Nephron progenitor cell (in vitro differentiated cells): ENCODE measurements around the gene ACSS3.

Experiments used
- DNase-seq: peaks from one replicate; pipeline ENCODE4 v3.0.0; 2021
- H3K27ac Mint-ChIP-seq: 2 replicates; pipeline ENCODE4 v1.8.0; 2021; ENCODE audit warnings: mild to moderate bottlenecking, moderate library complexity, mixed read lengths
- H3K27me3 Mint-ChIP-seq: 2 replicates; pipeline ENCODE4 v1.8.0; 2021; ENCODE audit warnings: mild to moderate bottlenecking, low read depth, mixed read lengths; ENCODE audit not compliant: poor library complexity
- H3K36me3 Mint-ChIP-seq: 2 replicates; pipeline ENCODE4 v1.8.0; 2021; ENCODE audit warnings: low read depth, mixed read lengths
- H3K4me1 Mint-ChIP-seq: 2 replicates; pipeline ENCODE4 v1.8.0; 2021; ENCODE audit warnings: mixed read lengths
- H3K4me3 Mint-ChIP-seq: 2 replicates; pipeline ENCODE4 v1.8.0; 2021; ENCODE audit warnings: mild to moderate bottlenecking, moderate library complexity, mixed read lengths
- H3K9me3 Mint-ChIP-seq: 2 replicates; pipeline ENCODE4 v1.8.0; 2021; ENCODE audit warnings: mild to moderate bottlenecking, moderate library complexity, mixed read lengths
- CTCF ChIP-seq: fragments of 200-600 bp; sonication (generic); IDR thresholded peaks from 2 replicates; pipeline ENCODE4 v1.5.0; 2021; ENCODE audit warnings: antibody characterized with exemption

Gene ACSS3

GRCh38 chr12:81162391-81163136 is 84.7 kb downstream of the ACSS3 start:
- peaks cover 7% of the 10 kb centered on the region for H3K4me1 Mint-ChIP-seq
- no peak overlapping the region for H3K4me3 Mint-ChIP-seq
- H3K27me3 Mint-ChIP-seq = no peaks in the 10 kb centered on the region
- no peak for DNase-seq
- H3K9me3 Mint-ChIP-seq = no peaks in the 10 kb centered on the region
- no peak overlapping the region for H3K27ac Mint-ChIP-seq
- no peak for TF ChIP-seq CTCF
- H3K36me3 Mint-ChIP-seq = peaks cover 19% of the 10 kb centered on the region

GRCh38 chr12:81164827-81165226 is 86.9 kb downstream of the ACSS3 start:
- no peaks in the 10 kb centered on the region for H3K9me3 Mint-ChIP-seq
- peaks cover 23% of the 10 kb centered on the region for H3K36me3 Mint-ChIP-seq
- no peak overlapping the region for H3K27ac Mint-ChIP-seq
- peaks cover 7% of the 10 kb centered on the region for H3K4me1 Mint-ChIP-seq
- no peaks in the 10 kb centered on the region for H3K27me3 Mint-ChIP-seq
- H3K4me3 Mint-ChIP-seq = no peak overlapping the region
- TF ChIP-seq CTCF = no peak
- DNase-seq = no peak

- peaks cover 23% of the 10 kb centered on the region for H3K36me3 Mint-ChIP-seq
- no peaks in the 10 kb centered on the region for H3K4me1 Mint-ChIP-seq
- H3K27ac Mint-ChIP-seq = no peak overlapping the region
- H3K9me3 Mint-ChIP-seq = no peaks in the 10 kb centered on the region
- no peak for DNase-seq
- no peak for TF ChIP-seq CTCF
- no peak overlapping the region for H3K4me3 Mint-ChIP-seq
- no peaks in the 10 kb centered on the region for H3K27me3 Mint-ChIP-seq
These were observed 88.9 kb downstream of the ACSS3 start for GRCh38 chr12:81166790-81167189.

GRCh38 chr12:81167694-81168093 is 89.8 kb downstream of the ACSS3 start:
- Mint-ChIP-seq H3K27ac (no peak overlapping the region), H3K4me3 (no peak overlapping the region)
- no peak for DNase-seq

GRCh38 chr12:81168445-81168844 is 90.6 kb downstream of the ACSS3 start:
- no peak for TF ChIP-seq CTCF
- DNase-seq = no peak
- H3K36me3 Mint-ChIP-seq = peaks cover 23% of the 10 kb centered on the region
- no peaks in the 10 kb centered on the region for H3K4me1 Mint-ChIP-seq
- H3K27me3 Mint-ChIP-seq = no peaks in the 10 kb centered on the region
- H3K4me3 Mint-ChIP-seq = no peak overlapping the region
- H3K27ac Mint-ChIP-seq = no peak overlapping the region
- H3K9me3 Mint-ChIP-seq = no peaks in the 10 kb centered on the region

More at GRCh38 chr12:81167694-81168093, 89.8 kb downstream of the ACSS3 start:
- no peak for TF ChIP-seq CTCF
- no peaks in the 10 kb centered on the region for H3K27me3 Mint-ChIP-seq
- peaks cover 23% of the 10 kb centered on the region for H3K36me3 Mint-ChIP-seq
- H3K4me1 Mint-ChIP-seq = no peaks in the 10 kb centered on the region
- H3K9me3 Mint-ChIP-seq = no peaks in the 10 kb centered on the region

GRCh38 chr12:81170072-81170471 is 92.2 kb downstream of the ACSS3 start:
- no peak overlapping the region for H3K4me3 Mint-ChIP-seq
- H3K36me3 Mint-ChIP-seq = peaks cover 38% of the 10 kb centered on the region
- no peak for TF ChIP-seq CTCF
- H3K27me3 Mint-ChIP-seq = no peaks in the 10 kb centered on the region
- no peak overlapping the region for H3K27ac Mint-ChIP-seq
- no peaks in the 10 kb centered on the region for H3K4me1 Mint-ChIP-seq
- peaks cover 5% of the 10 kb centered on the region for H3K9me3 Mint-ChIP-seq
- DNase-seq = no peak
